ENCODE results near the gene CAB39. TPM values are rescaled to one million over a fixed set of nuclear protein-coding genes. Genes with fewer than 3 reads are reported as not detected.

The CAB39 gene
- polyA plus RNA-seq, 1 donor from 2014 or later, result 118 TPM

DNA sequence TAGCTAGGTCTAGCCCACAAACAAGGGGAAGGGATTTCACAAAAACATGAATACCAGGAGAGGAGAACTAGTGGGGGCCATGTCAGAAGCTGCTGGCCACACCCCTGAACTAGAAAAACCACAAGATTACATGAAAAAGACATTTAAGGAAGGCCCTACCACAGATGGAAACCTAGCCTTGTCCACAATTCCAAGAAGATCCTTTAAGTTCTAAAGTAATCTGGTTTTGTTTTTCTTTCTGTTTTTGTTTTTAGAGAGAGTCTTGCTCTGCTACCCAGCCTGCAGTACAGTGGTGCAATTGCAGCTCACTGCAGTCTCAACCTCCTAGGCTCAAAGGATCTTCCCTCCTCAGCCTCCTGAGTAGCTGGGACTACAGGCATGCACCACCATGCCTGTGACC is 34.2 kb upstream of the CAB39 start:
- H3K36me3 ChIP-seq (ENCODE audit: insufficient read depth, low read length), result no peaks in the 10 kb centered on the region
- H3K27me3 ChIP-seq (ENCODE audit: insufficient read depth, low read depth, low read length), result no peaks in the 10 kb centered on the region
- no peaks in the 10 kb centered on the region for H4K20me1 ChIP-seq (ENCODE audit: insufficient read depth)
- TF ChIP-seq RAD21 (conservative IDR thresholded peaks at IDR 0.05) (no peak), TAF1 (IDR thresholded peaks at IDR 0.05; ENCODE audit: low read depth) (no peak)
- no peak overlapping the region for H2AFZ ChIP-seq (ENCODE audit: low read depth, low read length)
- H3K79me2 ChIP-seq (replicated peaks; ENCODE audit: insufficient read depth, low read length), result no peaks in the 10 kb centered on the region
- no peaks in the 10 kb centered on the region for H3K9me3 ChIP-seq (ENCODE audit: low read length)
- H3F3A ChIP-seq (ENCODE audit: insufficient read depth, low read length, poor library complexity, severe bottlenecking), result no peaks in the 10 kb centered on the region
- H3K9ac ChIP-seq (ENCODE audit: low read length), result no peak overlapping the region
- no peaks in the 10 kb centered on the region for H3K9me2 ChIP-seq (ENCODE audit: insufficient read depth, low read length)
- no peak overlapping the region for H3K27ac ChIP-seq (ENCODE audit: low read length)
- no peak overlapping the region for H3K4me3 ChIP-seq (ENCODE audit: low read length)
- no peak overlapping the region for H3K4me2 ChIP-seq (ENCODE audit: low read length)

DNA sequence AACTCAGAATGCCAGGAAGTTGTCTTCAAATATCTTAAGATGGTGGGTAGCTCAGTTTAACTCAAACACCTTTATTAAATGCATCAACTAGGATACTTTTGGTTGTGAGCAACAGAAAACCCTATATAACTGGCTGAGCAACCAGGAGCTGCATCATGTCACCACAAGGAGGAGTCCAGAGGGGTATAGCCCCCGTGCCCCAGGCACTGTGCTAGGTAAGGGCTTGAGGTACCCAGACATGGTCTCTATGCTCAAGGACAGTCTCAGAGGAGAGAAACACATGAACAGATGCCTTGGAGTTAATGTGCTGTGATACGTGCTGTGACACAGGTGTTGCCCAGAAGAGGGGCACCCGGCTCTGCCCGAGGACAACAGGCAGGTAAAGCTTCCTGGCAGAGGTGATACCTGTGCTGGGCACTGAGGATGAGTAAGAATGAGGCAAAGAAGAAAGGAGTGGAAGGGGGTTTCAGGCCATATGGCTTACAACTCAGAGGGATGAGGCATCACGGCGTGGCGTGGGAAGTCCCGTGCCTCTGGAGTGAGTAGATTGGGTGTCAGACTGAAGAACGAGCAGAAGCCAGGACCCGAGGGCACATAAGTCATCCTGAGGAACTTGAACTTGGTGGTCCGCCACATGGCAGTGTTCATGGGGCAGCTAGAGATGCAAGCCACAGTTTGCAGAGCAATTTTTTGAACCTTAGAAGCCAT is 32.0 kb upstream of the CAB39 start:
- TF ChIP-seq, protein P1, sequence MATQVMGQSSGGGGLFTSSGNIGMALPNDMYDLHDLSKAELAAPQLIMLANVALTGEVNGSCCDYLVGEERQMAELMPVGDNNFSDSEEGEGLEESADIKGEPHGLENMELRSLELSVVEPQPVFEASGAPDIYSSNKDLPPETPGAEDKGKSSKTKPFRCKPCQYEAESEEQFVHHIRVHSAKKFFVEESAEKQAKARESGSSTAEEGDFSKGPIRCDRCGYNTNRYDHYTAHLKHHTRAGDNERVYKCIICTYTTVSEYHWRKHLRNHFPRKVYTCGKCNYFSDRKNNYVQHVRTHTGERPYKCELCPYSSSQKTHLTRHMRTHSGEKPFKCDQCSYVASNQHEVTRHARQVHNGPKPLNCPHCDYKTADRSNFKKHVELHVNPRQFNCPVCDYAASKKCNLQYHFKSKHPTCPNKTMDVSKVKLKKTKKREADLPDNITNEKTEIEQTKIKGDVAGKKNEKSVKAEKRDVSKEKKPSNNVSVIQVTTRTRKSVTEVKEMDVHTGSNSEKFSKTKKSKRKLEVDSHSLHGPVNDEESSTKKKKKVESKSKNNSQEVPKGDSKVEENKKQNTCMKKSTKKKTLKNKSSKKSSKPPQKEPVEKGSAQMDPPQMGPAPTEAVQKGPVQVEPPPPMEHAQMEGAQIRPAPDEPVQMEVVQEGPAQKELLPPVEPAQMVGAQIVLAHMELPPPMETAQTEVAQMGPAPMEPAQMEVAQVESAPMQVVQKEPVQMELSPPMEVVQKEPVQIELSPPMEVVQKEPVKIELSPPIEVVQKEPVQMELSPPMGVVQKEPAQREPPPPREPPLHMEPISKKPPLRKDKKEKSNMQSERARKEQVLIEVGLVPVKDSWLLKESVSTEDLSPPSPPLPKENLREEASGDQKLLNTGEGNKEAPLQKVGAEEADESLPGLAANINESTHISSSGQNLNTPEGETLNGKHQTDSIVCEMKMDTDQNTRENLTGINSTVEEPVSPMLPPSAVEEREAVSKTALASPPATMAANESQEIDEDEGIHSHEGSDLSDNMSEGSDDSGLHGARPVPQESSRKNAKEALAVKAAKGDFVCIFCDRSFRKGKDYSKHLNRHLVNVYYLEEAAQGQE (IDR thresholded peaks at IDR 0.05; ENCODE audit: borderline replicate concordance), result no peak
- TF ChIP-seq EP300 (conservative IDR thresholded peaks at IDR 0.05; ENCODE audit: poor library complexity, severe bottlenecking), result no peak
- TF ChIP-seq MXI1 (conservative IDR thresholded peaks at IDR 0.05; ENCODE audit: poor library complexity, severe bottlenecking), result no peak
- TF ChIP-seq RAD21 (conservative IDR thresholded peaks at IDR 0.05), result no peak
- TF ChIP-seq SMC3 (conservative IDR thresholded peaks at IDR 0.05; ENCODE audit: poor library complexity), result no peak
- TF ChIP-seq, protein P2, sequence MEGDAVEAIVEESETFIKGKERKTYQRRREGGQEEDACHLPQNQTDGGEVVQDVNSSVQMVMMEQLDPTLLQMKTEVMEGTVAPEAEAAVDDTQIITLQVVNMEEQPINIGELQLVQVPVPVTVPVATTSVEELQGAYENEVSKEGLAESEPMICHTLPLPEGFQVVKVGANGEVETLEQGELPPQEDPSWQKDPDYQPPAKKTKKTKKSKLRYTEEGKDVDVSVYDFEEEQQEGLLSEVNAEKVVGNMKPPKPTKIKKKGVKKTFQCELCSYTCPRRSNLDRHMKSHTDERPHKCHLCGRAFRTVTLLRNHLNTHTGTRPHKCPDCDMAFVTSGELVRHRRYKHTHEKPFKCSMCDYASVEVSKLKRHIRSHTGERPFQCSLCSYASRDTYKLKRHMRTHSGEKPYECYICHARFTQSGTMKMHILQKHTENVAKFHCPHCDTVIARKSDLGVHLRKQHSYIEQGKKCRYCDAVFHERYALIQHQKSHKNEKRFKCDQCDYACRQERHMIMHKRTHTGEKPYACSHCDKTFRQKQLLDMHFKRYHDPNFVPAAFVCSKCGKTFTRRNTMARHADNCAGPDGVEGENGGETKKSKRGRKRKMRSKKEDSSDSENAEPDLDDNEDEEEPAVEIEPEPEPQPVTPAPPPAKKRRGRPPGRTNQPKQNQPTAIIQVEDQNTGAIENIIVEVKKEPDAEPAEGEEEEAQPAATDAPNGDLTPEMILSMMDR (IDR thresholded peaks at IDR 0.05; ENCODE audit: poor library complexity, severe bottlenecking), result no peak
- no peak for TF ChIP-seq POLR2AphosphoS5 (IDR thresholded peaks at IDR 0.05)
- no peak for TF ChIP-seq EZH2 (IDR thresholded peaks at IDR 0.05; ENCODE audit: borderline replicate concordance, insufficient read depth, low read length, poor library complexity, severe bottlenecking)
- no peak for TF ChIP-seq TAF1 (IDR thresholded peaks at IDR 0.05; ENCODE audit: low read depth)
- no peaks in the 10 kb centered on the region for H3K79me2 ChIP-seq (replicated peaks; ENCODE audit: insufficient read depth, low read length)
- no peak overlapping the region for H2AFZ ChIP-seq (ENCODE audit: low read depth, low read length)
- H3F3A ChIP-seq (ENCODE audit: insufficient read depth, low read length, poor library complexity, severe bottlenecking), result no peaks in the 10 kb centered on the region
- no peak overlapping the region for H3K4me2 ChIP-seq (ENCODE audit: low read length)
- H3K36me3 ChIP-seq (ENCODE audit: insufficient read depth, low read length), result no peaks in the 10 kb centered on the region
- H4K20me1 ChIP-seq (ENCODE audit: insufficient read depth), result no peaks in the 10 kb centered on the region
- no peaks in the 10 kb centered on the region for H3K9me3 ChIP-seq (ENCODE audit: low read length)
- H3K9me2 ChIP-seq (ENCODE audit: insufficient read depth, low read length), result no peaks in the 10 kb centered on the region
- H3K4me3 ChIP-seq (ENCODE audit: low read length), result no peak overlapping the region
- H3K27ac ChIP-seq (ENCODE audit: low read length), result no peak overlapping the region
- H3K27me3 ChIP-seq (ENCODE audit: insufficient read depth, low read depth, low read length), result no peaks in the 10 kb centered on the region
- no peak overlapping the region for H3K9ac ChIP-seq (ENCODE audit: low read length)

Data from neural cell (in vitro differentiated cells).